ENCODE results near the gene EIF2S3.

- no peak for TF ChIP-seq POLR2AphosphoS5 (IDR thresholded peaks at IDR 0.05)
- no peak for TF ChIP-seq CTCF (IDR thresholded peaks at IDR 0.05)
Measured at GRCh38 chrX:24069877-24070276, 15.1 kb downstream of the EIF2S3 start.

Data from gastroesophageal sphincter (tissue), 3 donors.